CD4-positive, alpha-beta memory T cell (primary cell): ENCODE results near the gene OTUD6A. TPM values are rescaled to one million over a fixed set of nuclear protein-coding genes. Genes with fewer than 3 reads are reported as not detected.

Experiments used
- CTCF ChIA-PET: fragments of 350-600 bp; sonication (Branson Sonifier 250); formaldehyde crosslinking; loops from one replicate; lab custom pipeline; 2021; ENCODE audit warnings: inconsistent platforms; ENCODE audit not compliant: partially characterized antibody; lab: Charles Lee
- POLR2A ChIA-PET: fragments of 350-600 bp; sonication (Branson Sonifier 250); formaldehyde crosslinking; loops from one replicate; lab custom pipeline; 2021; ENCODE audit not compliant: partially characterized antibody; lab: Charles Lee
- DNase-seq, 5 donors: peaks; one replicate each; pipeline versions ENCODE4 v3.0.0 to v3.0.0-alpha.2; 2020 to 2022; ENCODE audit warnings: mixed read lengths in 1 of 5
- H3K27ac ChIP-seq: one replicate; pipeline ENCODE4 v1.7.0; 2013; ENCODE audit warnings: low read depth, low read length
- H3K27me3 ChIP-seq: 2 replicates; pipeline ENCODE4 v1.7.0; 2013; ENCODE audit warnings: mild to moderate bottlenecking, low read length, moderate library complexity; ENCODE audit not compliant: insufficient read depth
- H3K36me3 ChIP-seq: 2 replicates; pipeline ENCODE4 v1.7.0; 2013; ENCODE audit warnings: mild to moderate bottlenecking, low read length, moderate library complexity; ENCODE audit not compliant: insufficient read depth
- H3K4me1 ChIP-seq: 2 replicates; pipeline ENCODE4 v1.7.0; 2013; ENCODE audit warnings: mild to moderate bottlenecking, low read length, moderate library complexity; ENCODE audit not compliant: insufficient read depth
- H3K4me3 ChIP-seq, 2 donors: one replicate each; pipeline ENCODE4 v1.7.0; 2013; ENCODE audit warnings: low read length in 2 of 2, mild to moderate bottlenecking in 1 of 2
- H3K9me3 ChIP-seq, 2 donors: one replicate each; pipeline ENCODE4 v1.7.0; 2013; ENCODE audit warnings: low read length in 2 of 2, control low read depth in 1 of 2; ENCODE audit not compliant: control insufficient read depth in 1 of 2
- H3K27ac Mint-ChIP-seq, 7 donors: one replicate each; pipeline ENCODE4 v1.8.0; 2020 to 2021; ENCODE audit warnings: mixed read lengths in 7 of 7, mild to moderate bottlenecking in 6 of 7, inconsistent platforms in 3 of 7, moderate library complexity in 3 of 7
- H3K27me3 Mint-ChIP-seq, 2 donors: one replicate each; pipeline ENCODE4 v1.8.0; 2020 to 2021; ENCODE audit warnings: mixed read lengths in 2 of 2
- H3K36me3 Mint-ChIP-seq, 2 donors: one replicate each; pipeline ENCODE4 v1.8.0; 2020 to 2021; ENCODE audit warnings: mixed read lengths in 2 of 2, inconsistent platforms in 1 of 2, mild to moderate bottlenecking in 1 of 2
- H3K4me1 Mint-ChIP-seq, 4 donors: one replicate each; pipeline ENCODE4 v1.8.0; 2020 to 2021; ENCODE audit warnings: mixed read lengths in 4 of 4, mild to moderate bottlenecking in 1 of 4
- H3K4me3 Mint-ChIP-seq, 8 donors: one replicate each; pipeline ENCODE4 v1.8.0; 2020 to 2021; ENCODE audit warnings: mixed read lengths in 8 of 8, mild to moderate bottlenecking in 7 of 8, moderate library complexity in 6 of 8, inconsistent platforms in 3 of 8
- H3K9me3 Mint-ChIP-seq, 8 donors: one replicate each; pipeline ENCODE4 v1.8.0; 2020 to 2021; ENCODE audit warnings: mixed read lengths in 8 of 8, mild to moderate bottlenecking in 5 of 8, inconsistent platforms in 3 of 8, moderate library complexity in 1 of 8
- intact Hi-C: fragments of 100-400 bp; cut with micrococcal nuclease; formaldehyde crosslinking; loops from one replicate; pipeline ENCODE4 v1.15.1; 2023
- polyA plus RNA-seq, 2 donors: library from polyadenylated mRNA; unstranded; fragments of 300-500 nt; fragmentation: Illumina TruSeq; gene quantifications; one replicate each; pipeline ENCODE4 v1.2.3, GENCODE V29; 2021
- total RNA-seq, 2 experiments: library from RNA; stranded (reverse); gene quantifications; one replicate each; pipeline ENCODE4 v1.2.3, GENCODE V29; 2021

OTUD6A gene
- total and polyA plus RNA-seq, 4 experiments from 2014 or later = not detected

DNA sequence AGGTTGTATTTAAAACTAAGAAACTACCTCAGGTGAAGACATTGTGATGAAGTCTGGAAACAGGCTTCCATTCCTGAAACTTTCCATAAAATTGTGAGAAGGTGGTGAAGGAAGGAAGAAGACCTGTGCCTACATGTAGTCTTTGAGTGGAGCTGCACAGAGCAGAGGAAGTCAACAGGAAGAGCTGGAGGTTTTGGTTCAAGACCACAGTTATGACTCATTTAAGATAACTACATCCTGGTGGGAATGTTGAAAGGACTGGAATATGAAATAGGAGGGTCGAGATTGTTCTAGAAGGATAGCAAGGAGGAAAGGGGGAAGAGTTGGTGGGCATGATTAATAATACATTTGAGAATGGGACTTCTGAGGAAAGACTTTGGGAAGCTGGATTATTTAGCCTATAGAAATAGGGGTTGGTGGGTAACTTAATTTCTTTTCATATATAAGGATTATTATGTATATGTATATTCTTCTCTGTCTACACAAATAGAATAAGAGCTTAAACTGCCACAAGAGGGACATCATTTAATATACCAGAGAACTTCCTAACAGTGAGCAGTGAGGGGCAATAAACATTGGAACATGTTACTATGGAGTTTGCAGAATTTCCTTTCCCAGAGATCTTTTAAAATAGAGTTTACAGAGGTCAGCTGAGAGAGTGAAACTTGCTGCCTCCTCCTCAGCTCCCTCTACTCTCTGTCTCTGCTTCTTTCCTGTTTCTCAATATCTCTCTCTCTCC lies 36.0 kb upstream of the OTUD6A start:
- Mint-ChIP-seq H3K36me3 (no peaks in the 10 kb centered on the region), H3K9me3 (peaks cover 0 to under 1% (median 0%) of the 10 kb centered on the region in 8 donors), H3K27ac (peak overlapping the region in 1 of 7 donors; percentile 42), H3K4me1 (peaks cover 11 to 51% (median 29%) of the 10 kb centered on the region in 4 donors), H3K27me3 (no peaks in the 10 kb centered on the region), H3K4me3 (peak overlapping the region in 5 of 8 donors; percentile 5 to 55 (median 26))
- intact Hi-C loops = loop anchor here (5.0 kb wide), 1 partner anchor 409 kb away; the partner anchor contains the start of gene EDA
- ChIA-PET CTCF (interaction anchor here (1.7 kb wide), 1 partner anchor 14 kb away, joined by 5 read pairs; no protein-coding TSS in a partner anchor), POLR2A (interaction anchor here (1.2 kb wide), 1 partner anchor 11 kb away, joined by 4 read pairs; no protein-coding TSS in a partner anchor)
- no peak overlapping the region for H3K4me3 ChIP-seq
- DNase-seq = no peak
- H3K27me3 ChIP-seq = no peaks in the 10 kb centered on the region
- H3K27ac ChIP-seq = no peak overlapping the region
- peaks cover 32% of the 10 kb centered on the region for H3K4me1 ChIP-seq
- H3K9me3 ChIP-seq = no peaks in the 10 kb centered on the region
- H3K36me3 ChIP-seq = no peaks in the 10 kb centered on the region

DNA sequence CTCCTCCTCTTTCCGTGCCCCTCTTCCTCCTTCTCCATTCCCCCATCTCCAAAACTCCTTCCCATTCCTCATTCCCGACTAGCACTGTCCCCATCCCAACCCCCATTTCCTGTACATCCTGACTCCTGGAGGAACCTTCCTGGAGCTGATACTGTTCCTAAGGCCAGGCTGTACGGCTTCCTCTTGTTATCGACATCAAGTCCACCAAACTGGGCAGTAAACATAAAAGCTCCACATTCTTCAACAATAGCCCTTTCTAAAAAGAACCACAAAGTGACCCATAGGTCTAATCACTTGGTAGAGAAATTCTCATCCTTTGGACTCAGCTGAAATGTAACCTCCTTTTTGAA lies 35.4 kb upstream of the OTUD6A start:
- H3K27me3 ChIP-seq = no peaks in the 10 kb centered on the region
- POLR2A ChIA-PET = interaction anchor here (1.2 kb wide), 1 partner anchor 11 kb away, joined by 4 read pairs; no protein-coding TSS in a partner anchor
- H3K27ac ChIP-seq = no peak overlapping the region
- Mint-ChIP-seq H3K4me3 (peak overlapping the region in 1 of 8 donors; percentile 52), H3K27ac (peak overlapping the region in 2 of 7 donors; percentile 42 to 63), H3K36me3 (no peaks in the 10 kb centered on the region), H3K9me3 (peaks cover 0 to 1% (median 0%) of the 10 kb centered on the region in 8 donors), H3K4me1 (peaks cover 11 to 51% (median 29%) of the 10 kb centered on the region in 4 donors), H3K27me3 (no peaks in the 10 kb centered on the region)
- H3K9me3 ChIP-seq = no peaks in the 10 kb centered on the region
- H3K4me1 ChIP-seq = peaks cover 33% of the 10 kb centered on the region
- H3K36me3 ChIP-seq = no peaks in the 10 kb centered on the region
- DNase-seq = no peak
- intact Hi-C loops = loop anchor here (5.0 kb wide), 1 partner anchor 410 kb away; the partner anchor contains the start of gene EDA
- no peak overlapping the region for H3K4me3 ChIP-seq
- CTCF ChIA-PET = interaction anchor here (1.7 kb wide), 1 partner anchor 13 kb away, joined by 5 read pairs; no protein-coding TSS in a partner anchor

- Histone ChIP-seq H3K9me3 (no peaks in the 10 kb centered on the region), H3K36me3 (no peaks in the 10 kb centered on the region), H3K4me1 (peaks cover 31% of the 10 kb centered on the region), H3K4me3 (no peak overlapping the region), H3K27me3 (no peaks in the 10 kb centered on the region), H3K27ac (no peak overlapping the region)
- Mint-ChIP-seq H3K36me3 (no peaks in the 10 kb centered on the region), H3K4me1 (peaks cover 10 to 47% (median 25%) of the 10 kb centered on the region in 4 donors), H3K4me3 (no peak overlapping the region), H3K27ac (peak overlapping the region in 1 of 7 donors; percentile 12), H3K9me3 (peaks cover 0 to 1% (median 0%) of the 10 kb centered on the region in 8 donors), H3K27me3 (no peaks in the 10 kb centered on the region)
- ChIA-PET CTCF (interaction anchor here (0.8 to 3.3 kb wide), 5 partner anchors 9 to 605 kb away, joined by 3 to 17 read pairs (median 4); no protein-coding TSS in a partner anchor), POLR2A (no interaction called here)
- intact Hi-C loops = loop anchor here (5.0 kb wide), 1 partner anchor 413 kb away; the partner anchor contains the start of gene EDA
- DNase-seq = no peak
Observed at GRCh38 chrX:70029863-70030262, 32.4 kb upstream of the OTUD6A start.

GRCh38 chrX:70030301-70030767 lies 31.9 kb upstream of the OTUD6A start:
- intact Hi-C loops = no loop called here
- peak overlapping the region in 3 of 7 donors; percentile 6 to 25 (median 12) for H3K27ac Mint-ChIP-seq
- peak overlapping the region in 2 of 8 donors; percentile 9 to 11 for H3K4me3 Mint-ChIP-seq
- H3K9me3 ChIP-seq = no peaks in the 10 kb centered on the region
- H3K27me3 Mint-ChIP-seq = no peaks in the 10 kb centered on the region
- H3K4me1 Mint-ChIP-seq = peaks cover 10 to 42% (median 23%) of the 10 kb centered on the region in 4 donors
- no peaks in the 10 kb centered on the region for H3K27me3 ChIP-seq
- H3K4me1 ChIP-seq = peaks cover 27% of the 10 kb centered on the region
- CTCF ChIA-PET = interaction anchor here (0.6 to 3.3 kb wide), 7 partner anchors 10 to 606 kb away, joined by 3 to 17 read pairs (median 4); no protein-coding TSS in a partner anchor
- no peaks in the 10 kb centered on the region for H3K36me3 ChIP-seq
- no peak overlapping the region for H3K4me3 ChIP-seq
- DNase-seq = peak; percentile 31 to 54 (median 51)
- peaks cover 0 to 1% (median 0%) of the 10 kb centered on the region in 8 donors for H3K9me3 Mint-ChIP-seq
- no peaks in the 10 kb centered on the region for H3K36me3 Mint-ChIP-seq
- POLR2A ChIA-PET = no interaction called here
- no peak overlapping the region for H3K27ac ChIP-seq

DNA sequence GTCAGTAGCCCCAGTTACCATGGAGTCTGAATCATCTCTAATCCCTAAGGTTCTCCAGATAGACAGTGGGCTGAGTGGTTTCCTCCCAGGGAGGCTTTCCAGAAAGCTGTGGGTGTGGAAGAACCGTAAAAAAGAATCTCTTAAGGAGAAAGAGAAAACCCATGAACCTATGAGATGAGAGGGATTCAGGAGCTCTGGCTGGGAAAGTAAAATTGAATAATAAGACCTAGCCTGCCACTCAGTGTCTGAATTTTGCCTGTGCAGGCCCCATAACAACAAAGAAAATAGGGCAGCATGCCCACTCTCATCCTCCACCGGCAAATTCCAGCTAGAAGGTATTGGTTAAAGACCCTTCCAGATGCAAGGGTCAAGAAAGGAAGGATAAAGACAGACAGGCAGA lies 29.5 kb upstream of the OTUD6A start:
- no peaks in the 10 kb centered on the region for H3K36me3 ChIP-seq
- Mint-ChIP-seq H3K27me3 (no peaks in the 10 kb centered on the region), H3K36me3 (no peaks in the 10 kb centered on the region), H3K4me3 (no peak overlapping the region), H3K9me3 (peaks cover 0 to 1% (median 0%) of the 10 kb centered on the region in 8 donors), H3K27ac (no peak overlapping the region), H3K4me1 (peaks cover 5 to 23% (median 6%) of the 10 kb centered on the region in 4 donors)
- no peak for DNase-seq
- CTCF ChIA-PET = interaction anchor here (0.6 to 1.1 kb wide), 2 partner anchors 16 to 34 kb away, joined by 3 read pairs; no protein-coding TSS in a partner anchor
- POLR2A ChIA-PET = no interaction called here
- no peaks in the 10 kb centered on the region for H3K27me3 ChIP-seq
- no peak overlapping the region for H3K4me3 ChIP-seq
- no peaks in the 10 kb centered on the region for H3K9me3 ChIP-seq
- no peak overlapping the region for H3K27ac ChIP-seq
- intact Hi-C loops = no loop called here
- peaks cover 20% of the 10 kb centered on the region for H3K4me1 ChIP-seq

- Mint-ChIP-seq H3K27me3 (no peaks in the 10 kb centered on the region), H3K36me3 (no peaks in the 10 kb centered on the region), H3K27ac (peak overlapping the region in 2 of 7 donors; percentile 14 to 60), H3K9me3 (peaks cover 0 to 1% (median 0%) of the 10 kb centered on the region in 8 donors), H3K4me3 (no peak overlapping the region), H3K4me1 (peaks cover 5 to 18% (median 6%) of the 10 kb centered on the region in 4 donors)
- CTCF ChIA-PET = interaction anchor here (0.6 to 1.1 kb wide), 2 partner anchors 17 to 34 kb away, joined by 3 read pairs; no protein-coding TSS in a partner anchor
- H3K27ac ChIP-seq = no peak overlapping the region
- no peaks in the 10 kb centered on the region for H3K9me3 ChIP-seq
- peaks cover 20% of the 10 kb centered on the region for H3K4me1 ChIP-seq
- no peak overlapping the region for H3K4me3 ChIP-seq
- no peaks in the 10 kb centered on the region for H3K36me3 ChIP-seq
- no peaks in the 10 kb centered on the region for H3K27me3 ChIP-seq
- POLR2A ChIA-PET = no interaction called here
- no peak for DNase-seq
- intact Hi-C loops = no loop called here
Observed at GRCh38 chrX:70033348-70034051, 28.8 kb upstream of the OTUD6A start.
